ENCODE measurements around the gene NCBP3. TPM values are rescaled to one million over a fixed set of nuclear protein-coding genes. Genes with fewer than 3 reads are reported as not detected.
A peak's percentile ranks its signal among the peaks of the same experiment; 100 is the strongest.

NCBP3 gene
- total RNA-seq, 4 donors from 2014 or later: 22.2 to 25.7 (median 24.3) TPM

- Histone ChIP-seq H3K27ac (peak overlapping the region in 3 of 4 donors; percentile 82 to 91 (median 90)), H3K4me3 (no peak overlapping the region), H3K27me3 (no peaks in the 10 kb centered on the region), H3K4me1 (peaks cover 0 to 74% (median 43%) of the 10 kb centered on the region in 3 donors), H3K9me3 (no peaks in the 10 kb centered on the region), H3K36me3 (peaks cover 0 to 32% of the 10 kb centered on the region in 2 donors)
- ATAC-seq: no peak
- no peak for TF ChIP-seq POLR2AphosphoS5 (IDR thresholded peaks at IDR 0.05)
- TF ChIP-seq EP300 (IDR thresholded peaks at IDR 0.05): no peak
- no peak for TF ChIP-seq POLR2A (IDR thresholded peaks at IDR 0.05)
- no peak for TF ChIP-seq CTCF (IDR thresholded peaks at IDR 0.05)
- 55 to 64% methylated on average over 2 of the region's 2 CpGs for WGBS, 2 donors (ENCODE audit: low coverage in 1 of 2)
Measured at GRCh38 chr17:3887394-3887793, 41.3 kb upstream of the NCBP3 start.

- Histone ChIP-seq H3K9me3 (no peaks in the 10 kb centered on the region), H3K27me3 (no peaks in the 10 kb centered on the region), H3K4me1 (peaks cover 0 to 68% (median 37%) of the 10 kb centered on the region in 3 donors), H3K36me3 (peaks cover 0 to 39% of the 10 kb centered on the region in 2 donors), H3K27ac (peak overlapping the region in 3 of 4 donors; percentile 82 to 91 (median 90)), H3K4me3 (no peak overlapping the region)
- TF ChIP-seq CTCF (IDR thresholded peaks at IDR 0.05) (no peak), EP300 (IDR thresholded peaks at IDR 0.05) (no peak), POLR2A (IDR thresholded peaks at IDR 0.05) (no peak)
- ATAC-seq: no peak
- 80% methylated on average over 1 of the region's 10 CpGs; no CpG with 5 or more reads in 1 of the 2 donors for WGBS, 2 donors (ENCODE audit: low coverage in 1 of 2)
Measured at GRCh38 chr17:3886776-3887175, 40.7 kb upstream of the NCBP3 start.

GRCh38 chr17:3885970-3886369, 39.9 kb upstream of the NCBP3 start:
- peaks cover 0 to 60% (median 34%) of the 10 kb centered on the region in 3 donors for H3K4me1 ChIP-seq
- no peaks in the 10 kb centered on the region for H3K9me3 ChIP-seq
- 90% methylated on average over 2 of the region's 4 CpGs; no CpG with 5 or more reads in 1 of the 2 donors for WGBS, 2 donors (ENCODE audit: low coverage in 1 of 2)
- H3K4me3 ChIP-seq: no peak overlapping the region
- ATAC-seq: no peak
- H3K27ac ChIP-seq: peak overlapping the region in 1 of 4 donors; percentile 19
- no peaks in the 10 kb centered on the region for H3K27me3 ChIP-seq
- H3K36me3 ChIP-seq: peaks cover 0 to 45% of the 10 kb centered on the region in 2 donors
- TF ChIP-seq CTCF (IDR thresholded peaks at IDR 0.05) (no peak), POLR2A (IDR thresholded peaks at IDR 0.05) (no peak)

- ATAC-seq: no peak
- H3K4me1 ChIP-seq: peaks cover 0 to 53% (median 27%) of the 10 kb centered on the region in 3 donors
Measured at GRCh38 chr17:3885271-3885670, 39.2 kb upstream of the NCBP3 start.

GRCh38 chr17:3884188-3884587, 38.1 kb upstream of the NCBP3 start:
- Histone ChIP-seq H3K27me3 (no peaks in the 10 kb centered on the region), H3K9me3 (no peaks in the 10 kb centered on the region), H3K4me1 (peaks cover 0 to 52% (median 17%) of the 10 kb centered on the region in 3 donors), H3K4me3 (no peak overlapping the region), H3K27ac (no peak overlapping the region), H3K36me3 (peaks cover 0 to 53% of the 10 kb centered on the region in 2 donors)
- ATAC-seq: no peak
- TF ChIP-seq EP300 (IDR thresholded peaks at IDR 0.05) (no peak), CTCF (IDR thresholded peaks at IDR 0.05) (no peak), POLR2AphosphoS5 (IDR thresholded peaks at IDR 0.05) (no peak)
- 80 to 93% methylated on average over 1 to 9 of the region's 12 CpGs for WGBS, 2 donors (ENCODE audit: low coverage in 1 of 2)

More at GRCh38 chr17:3885271-3885670, 39.2 kb upstream of the NCBP3 start:
- Histone ChIP-seq H3K27ac (peak overlapping the region in 1 of 4 donors; percentile 19), H3K4me3 (no peak overlapping the region), H3K9me3 (no peaks in the 10 kb centered on the region), H3K27me3 (no peaks in the 10 kb centered on the region), H3K36me3 (peaks cover 0 to 47% of the 10 kb centered on the region in 2 donors)
- no CpG with 5 or more reads among the region's 14 CpGs for WGBS, 2 donors (ENCODE audit: low coverage in 1 of 2)
- TF ChIP-seq POLR2A (IDR thresholded peaks at IDR 0.05): no peak

Data from gastroesophageal sphincter (tissue), 4 donors.